KOPT-K1 (cell line): ENCODE results near the gene SAPCD2.

Experiments
- H3K27ac ChIP-seq: fragments of 200-600 bp; sonication (generic); 2 replicates; pipeline ENCODE4 v1.5.1; 2016; ENCODE audit warnings: antibody characterized with exemption, mild to moderate bottlenecking, low read depth, low read length; ENCODE audit not compliant: poor library complexity, severe bottlenecking
- H3K36me3 ChIP-seq: fragments of 200-600 bp; sonication (generic); 2 replicates; pipeline ENCODE4 v1.5.1; 2017; ENCODE audit warnings: antibody characterized with exemption, mild to moderate bottlenecking, low read length, moderate library complexity; ENCODE audit not compliant: insufficient read depth
- H3K9me3 ChIP-seq: fragments of 200-600 bp; sonication (generic); 2 replicates; pipeline ENCODE4 v1.5.1; 2017; ENCODE audit warnings: antibody characterized with exemption, low read length, mild to moderate bottlenecking; ENCODE audit not compliant: insufficient read depth, poor library complexity, severe bottlenecking

The SAPCD2 gene

GRCh38 chr9:137110147-137110910, 40.0 kb upstream of the SAPCD2 start:
- Histone ChIP-seq H3K27ac (no peak overlapping the region), H3K9me3 (no peaks in the 10 kb centered on the region), H3K36me3 (peaks cover 65% of the 10 kb centered on the region; the same call in 1 of the 2 replicates)

GRCh38 chr9:137109250-137110146, 39.1 kb upstream of the SAPCD2 start:
- H3K27ac ChIP-seq = no peak overlapping the region
- H3K9me3 ChIP-seq = no peaks in the 10 kb centered on the region
- H3K36me3 ChIP-seq = peaks cover 71% of the 10 kb centered on the region; the same call in 1 of the 2 replicates

GRCh38 chr9:137108608-137109249, 38.4 kb upstream of the SAPCD2 start:
- H3K27ac ChIP-seq = no peak overlapping the region
- H3K36me3 ChIP-seq = peaks cover 77% of the 10 kb centered on the region

GRCh38 chr9:137107982-137108381, 37.6 kb upstream of the SAPCD2 start:
- H3K36me3 ChIP-seq = peaks cover 84% of the 10 kb centered on the region
- H3K27ac ChIP-seq = no peak overlapping the region
- H3K9me3 ChIP-seq = peaks cover 5% of the 10 kb centered on the region

More at GRCh38 chr9:137108608-137109249, 38.4 kb upstream of the SAPCD2 start:
- H3K9me3 ChIP-seq = no peaks in the 10 kb centered on the region

- Histone ChIP-seq H3K27ac (no peak overlapping the region), H3K36me3 (peaks cover 89% of the 10 kb centered on the region), H3K9me3 (peaks cover 10% of the 10 kb centered on the region)
Measured at GRCh38 chr9:137107312-137107921, 37.1 kb upstream of the SAPCD2 start.

- Histone ChIP-seq H3K9me3 (peaks cover 17% of the 10 kb centered on the region), H3K36me3 (peaks cover 89% of the 10 kb centered on the region), H3K27ac (no peak overlapping the region)
Measured at GRCh38 chr9:137106662-137107250, 36.4 kb upstream of the SAPCD2 start.

GRCh38 chr9:137105814-137106661, 35.7 kb upstream of the SAPCD2 start:
- Histone ChIP-seq H3K27ac (no peak overlapping the region), H3K9me3 (peaks cover 21% of the 10 kb centered on the region), H3K36me3 (peaks cover 91% of the 10 kb centered on the region)

GRCh38 chr9:137103206-137103999, 33.0 kb upstream of the SAPCD2 start:
- peaks cover 21% of the 10 kb centered on the region for H3K9me3 ChIP-seq
- no peak overlapping the region for H3K27ac ChIP-seq
- peaks cover 86% of the 10 kb centered on the region for H3K36me3 ChIP-seq

- H3K9me3 ChIP-seq = peaks cover 21% of the 10 kb centered on the region
- peaks cover 74% of the 10 kb centered on the region for H3K36me3 ChIP-seq
- no peak overlapping the region for H3K27ac ChIP-seq
Measured at GRCh38 chr9:137099231-137099630, 28.9 kb upstream of the SAPCD2 start.

- Histone ChIP-seq H3K27ac (no peak overlapping the region), H3K36me3 (peaks cover 61% of the 10 kb centered on the region), H3K9me3 (peaks cover 15% of the 10 kb centered on the region)
Measured at GRCh38 chr9:137097761-137098462, 27.6 kb upstream of the SAPCD2 start.

- H3K36me3 ChIP-seq = peaks cover 52% of the 10 kb centered on the region
- H3K27ac ChIP-seq = peak overlapping the region; percentile 68
- peaks cover 6% of the 10 kb centered on the region for H3K9me3 ChIP-seq
Measured at GRCh38 chr9:137096785-137097546, 26.6 kb upstream of the SAPCD2 start.
